Progenitor cell of endocrine pancreas (in vitro differentiated cells): ENCODE measurements around the gene LLGL2. TPM values are rescaled to one million over a fixed set of nuclear protein-coding genes. Genes with fewer than 3 reads are reported as not detected.

Source experiments
- DNase-seq: peaks from one replicate; pipeline ENCODE4 v3.0.0; 2021; ENCODE audit warnings: low spot score; ENCODE audit not compliant: unreplicated experiment
- H3K27ac Mint-ChIP-seq: 2 replicates; pipeline ENCODE4 v1.8.0; 2021; ENCODE audit warnings: mild to moderate bottlenecking, moderate library complexity, mixed read lengths
- H3K27me3 Mint-ChIP-seq: 2 replicates; pipeline ENCODE4 v1.8.0; 2021; ENCODE audit warnings: mixed read lengths
- H3K36me3 Mint-ChIP-seq: 2 replicates; pipeline ENCODE4 v1.8.0; 2022; ENCODE audit warnings: mixed read lengths; ENCODE audit not compliant: insufficient read depth
- H3K4me1 Mint-ChIP-seq: 2 replicates; pipeline ENCODE4 v1.8.0; 2021; ENCODE audit warnings: low read depth, mixed read lengths
- H3K4me3 Mint-ChIP-seq: 2 replicates; pipeline ENCODE4 v1.8.0; 2021; ENCODE audit warnings: low read depth, mild to moderate bottlenecking, moderate library complexity, mixed read lengths
- H3K9me3 Mint-ChIP-seq: 2 replicates; pipeline ENCODE4 v1.8.0; 2021; ENCODE audit warnings: low read depth, mixed read lengths
- total RNA-seq: library from RNA; stranded (reverse); gene quantifications from 2 replicates; pipeline ENCODE4 v1.2.1, GENCODE V29; 2021
- TF ChIP-seq, protein P1 (sequence below): fragments of 200-600 bp; sonication (generic); IDR thresholded peaks from one replicate; pipeline ENCODE4 v1.5.0; 2021; ENCODE audit warnings: antibody characterized with exemption, mild to moderate bottlenecking; ENCODE audit not compliant: unreplicated experiment

LLGL2 gene
- total RNA-seq, 1 donor from 2014 or later, result 235 TPM

GRCh38 chr17:75616521-75617122 is 91.1 kb downstream of the LLGL2 start:
- Mint-ChIP-seq H3K36me3 (peaks cover 5% of the 10 kb centered on the region), H3K27me3 (no peaks in the 10 kb centered on the region), H3K4me1 (peaks cover 3% of the 10 kb centered on the region), H3K9me3 (no peaks in the 10 kb centered on the region), H3K4me3 (no peak overlapping the region), H3K27ac (no peak overlapping the region)
- TF ChIP-seq, protein P1, sequence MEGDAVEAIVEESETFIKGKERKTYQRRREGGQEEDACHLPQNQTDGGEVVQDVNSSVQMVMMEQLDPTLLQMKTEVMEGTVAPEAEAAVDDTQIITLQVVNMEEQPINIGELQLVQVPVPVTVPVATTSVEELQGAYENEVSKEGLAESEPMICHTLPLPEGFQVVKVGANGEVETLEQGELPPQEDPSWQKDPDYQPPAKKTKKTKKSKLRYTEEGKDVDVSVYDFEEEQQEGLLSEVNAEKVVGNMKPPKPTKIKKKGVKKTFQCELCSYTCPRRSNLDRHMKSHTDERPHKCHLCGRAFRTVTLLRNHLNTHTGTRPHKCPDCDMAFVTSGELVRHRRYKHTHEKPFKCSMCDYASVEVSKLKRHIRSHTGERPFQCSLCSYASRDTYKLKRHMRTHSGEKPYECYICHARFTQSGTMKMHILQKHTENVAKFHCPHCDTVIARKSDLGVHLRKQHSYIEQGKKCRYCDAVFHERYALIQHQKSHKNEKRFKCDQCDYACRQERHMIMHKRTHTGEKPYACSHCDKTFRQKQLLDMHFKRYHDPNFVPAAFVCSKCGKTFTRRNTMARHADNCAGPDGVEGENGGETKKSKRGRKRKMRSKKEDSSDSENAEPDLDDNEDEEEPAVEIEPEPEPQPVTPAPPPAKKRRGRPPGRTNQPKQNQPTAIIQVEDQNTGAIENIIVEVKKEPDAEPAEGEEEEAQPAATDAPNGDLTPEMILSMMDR, result no peak
- no peak for DNase-seq

GRCh38 chr17:75617218-75617617 is 91.7 kb downstream of the LLGL2 start:
- H3K4me1 Mint-ChIP-seq, result no peaks in the 10 kb centered on the region
- TF ChIP-seq, protein P1, result no peak
- no peak overlapping the region for H3K4me3 Mint-ChIP-seq
- no peak overlapping the region for H3K27ac Mint-ChIP-seq
- H3K27me3 Mint-ChIP-seq, result no peaks in the 10 kb centered on the region
- peaks cover 4% of the 10 kb centered on the region for H3K36me3 Mint-ChIP-seq
- H3K9me3 Mint-ChIP-seq, result no peaks in the 10 kb centered on the region
- no peak for DNase-seq

- DNase-seq, result no peak
- no peaks in the 10 kb centered on the region for H3K27me3 Mint-ChIP-seq
- H3K4me1 Mint-ChIP-seq, result no peaks in the 10 kb centered on the region
- TF ChIP-seq, protein P1, result no peak
- peaks cover 6% of the 10 kb centered on the region for H3K36me3 Mint-ChIP-seq
- H3K9me3 Mint-ChIP-seq, result no peaks in the 10 kb centered on the region
- H3K4me3 Mint-ChIP-seq, result no peak overlapping the region
- H3K27ac Mint-ChIP-seq, result no peak overlapping the region
These were observed 92.2 kb downstream of the LLGL2 start for GRCh38 chr17:75617675-75618074.

DNA sequence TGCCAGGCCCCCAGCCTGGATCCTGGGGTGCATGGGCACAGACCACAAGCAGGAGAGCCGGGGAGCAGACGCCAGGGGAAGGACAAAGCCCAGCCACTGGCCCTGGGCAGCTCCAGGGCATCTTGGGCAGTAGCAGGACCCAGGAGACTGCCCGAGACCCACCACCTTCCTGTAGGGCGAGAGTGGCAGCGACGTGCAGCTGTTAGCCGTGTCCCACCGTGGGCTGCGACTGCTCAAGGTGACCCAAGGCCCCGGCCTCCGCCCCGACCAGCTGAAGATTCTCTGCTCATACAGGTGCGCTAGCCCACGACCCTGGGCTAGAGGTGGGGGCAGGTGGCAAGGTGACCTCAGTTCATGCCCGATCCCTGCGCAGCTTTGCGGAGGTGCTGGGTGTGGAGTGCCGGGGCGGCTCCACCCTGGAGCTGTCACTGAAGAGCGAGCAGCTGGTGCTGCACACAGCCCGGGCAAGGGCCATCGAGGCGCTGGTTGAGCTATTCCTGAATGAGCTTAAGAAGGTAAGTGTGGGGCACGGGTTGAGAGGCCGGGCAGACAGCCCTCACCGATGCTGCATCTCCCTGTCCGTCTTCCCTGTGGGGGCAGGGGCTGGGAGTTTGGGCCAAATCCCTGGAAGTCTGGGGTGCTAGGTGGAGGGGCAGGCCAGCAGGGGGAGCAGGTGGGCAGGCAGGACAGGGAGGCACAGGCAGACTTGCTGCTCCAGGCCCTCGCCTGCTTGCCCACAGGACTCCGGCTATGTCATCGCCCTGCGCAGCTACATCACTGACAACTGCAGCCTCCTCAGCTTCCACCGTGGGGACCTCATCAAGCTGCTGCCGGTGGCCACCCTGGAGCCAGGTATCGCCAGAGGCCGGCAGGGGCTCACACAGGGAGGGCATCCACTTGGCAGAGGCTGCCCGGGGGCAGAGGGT is 94.3 kb downstream of the LLGL2 start:
- no peak for DNase-seq
- TF ChIP-seq, protein P1, result peak; percentile 51
- Mint-ChIP-seq H3K4me1 (no peaks in the 10 kb centered on the region), H3K4me3 (no peak overlapping the region), H3K27ac (no peak overlapping the region), H3K36me3 (peaks cover 6% of the 10 kb centered on the region), H3K27me3 (no peaks in the 10 kb centered on the region), H3K9me3 (no peaks in the 10 kb centered on the region)

DNA sequence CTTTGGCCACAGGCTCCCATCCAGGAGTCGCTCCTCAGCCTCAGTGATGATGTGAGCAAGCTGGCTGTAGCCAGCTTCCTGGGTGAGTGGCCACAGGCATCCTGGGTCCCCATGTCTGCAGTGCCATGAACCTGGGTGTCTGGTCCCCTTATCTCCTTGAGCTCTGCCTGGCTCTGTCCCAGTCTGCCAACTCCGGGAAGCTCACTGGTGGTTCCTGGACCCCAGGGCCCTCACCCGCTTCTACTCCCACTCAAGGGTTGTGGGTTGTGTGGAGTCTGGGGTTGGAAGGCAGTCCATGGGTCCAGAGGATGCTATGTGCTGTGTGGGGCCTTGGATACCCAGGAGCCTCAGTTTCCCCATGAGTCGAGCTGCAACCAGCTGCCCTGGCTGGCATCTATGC is 96.0 kb downstream of the LLGL2 start:
- Mint-ChIP-seq H3K36me3 (peaks cover 6% of the 10 kb centered on the region), H3K9me3 (no peaks in the 10 kb centered on the region), H3K27ac (peak overlapping the region; percentile 37), H3K27me3 (no peaks in the 10 kb centered on the region), H3K4me3 (no peak overlapping the region), H3K4me1 (no peaks in the 10 kb centered on the region)
- no peak for DNase-seq
- TF ChIP-seq, protein P1, result no peak
